ENCODE measurements around the gene ZRANB3. TPM values are rescaled to one million over a fixed set of nuclear protein-coding genes. Genes with fewer than 3 reads are reported as not detected.

Gene ZRANB3
- total and polyA plus RNA-seq, 2 experiments from 2014 or later = 10.5 to 16.8 TPM

DNA sequence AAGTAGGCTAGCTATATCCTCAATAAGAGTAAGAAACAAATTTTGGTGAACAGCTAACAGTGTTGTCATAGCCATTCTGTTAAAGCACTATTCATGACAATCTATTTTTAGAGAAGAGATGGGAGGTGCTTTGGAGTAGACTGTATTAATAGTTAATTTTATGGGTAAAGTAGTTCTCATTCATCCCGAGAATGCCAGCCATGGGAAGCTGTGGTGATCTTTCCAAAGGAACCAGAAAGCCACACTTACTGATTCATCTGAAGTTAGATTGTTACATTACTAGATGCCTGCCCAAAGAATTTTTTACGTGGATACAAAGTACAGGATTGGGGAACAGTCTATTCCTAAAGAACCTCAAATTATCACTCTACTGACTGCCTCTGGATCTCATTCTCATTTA lies 74.6 kb downstream of the ZRANB3 start (continued):
- TF ChIP-seq ZNF462 (CRISPR knock-in tag; IDR thresholded peaks at IDR 0.05) = no peak

DNA sequence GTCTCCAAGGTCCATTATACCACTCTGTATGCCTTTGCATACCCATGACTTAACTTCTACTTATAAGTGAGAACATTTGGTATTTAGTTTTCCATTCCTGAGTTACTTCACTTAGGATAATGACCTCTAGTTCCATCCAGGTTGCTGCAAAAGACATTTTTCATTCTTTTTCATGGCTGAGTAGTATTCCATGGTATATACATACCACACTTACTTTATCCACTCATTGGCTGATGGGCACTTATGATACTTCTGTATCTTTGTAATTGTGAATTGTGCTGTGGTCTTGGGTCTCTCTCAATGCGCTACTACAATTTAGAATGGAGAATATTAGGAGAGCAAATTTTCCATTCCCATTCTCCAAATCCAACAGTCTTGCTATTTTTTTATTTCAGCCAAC lies 76.4 kb downstream of the ZRANB3 start:
- H3K9me3 Mint-ChIP-seq = peaks cover 49% of the 10 kb centered on the region
- Histone ChIP-seq H3K79me2 (replicated peaks; ENCODE audit: insufficient read depth) (no peaks in the 10 kb centered on the region; the same call in 1 of the 2 replicates), H3K36me3 (ENCODE audit: insufficient read depth) (peaks cover 6% of the 10 kb centered on the region; the same call in 1 of the 2 replicates), H3K27ac (ENCODE audit: low read depth) (no peak overlapping the region), H3K4me1 (ENCODE audit: insufficient read depth) (peaks cover 5% of the 10 kb centered on the region), H2AFZ (no peak overlapping the region), H3K27me3 (ENCODE audit: insufficient read depth) (no peaks in the 10 kb centered on the region), H3K4me3 (no peak overlapping the region), H3F3A (replicated peaks; ENCODE audit: low read depth) (no peaks in the 10 kb centered on the region), H3K4me2 (no peak overlapping the region), H3K9me2 (ENCODE audit: insufficient read depth) (peaks cover 6% of the 10 kb centered on the region; the same call in 1 of the 2 replicates), H4K20me1 (replicated peaks; ENCODE audit: insufficient read depth) (no peaks in the 10 kb centered on the region)
- no peak for DNase-seq (ENCODE audit: low spot score)
- H3K36me3 Mint-ChIP-seq (ENCODE audit: low read depth) = peaks cover 69% of the 10 kb centered on the region
- H3K4me1 Mint-ChIP-seq = peaks cover 5% of the 10 kb centered on the region; the same call in 2 of the 3 replicates
- ATAC-seq = no peak
- H3K27me3 Mint-ChIP-seq (ENCODE audit: insufficient read depth, low read depth, poor library complexity) = peaks cover 2% of the 10 kb centered on the region
- H3K4me3 Mint-ChIP-seq = no peak overlapping the region
- no peak overlapping the region for H3K27ac Mint-ChIP-seq
- TF ChIP-seq POLR2AphosphoS5 (IDR thresholded peaks at IDR 0.05; ENCODE audit: low read depth) = no peak
- no peak for TF ChIP-seq JUNB (IDR thresholded peaks at IDR 0.05; ENCODE audit: unreplicated experiment)
- TF ChIP-seq CREB1 (CRISPR knock-in tag; IDR thresholded peaks at IDR 0.05; ENCODE audit: low read depth) = no peak
- no peak for TF ChIP-seq ZNF114 (CRISPR knock-in tag; IDR thresholded peaks at IDR 0.05)
- no peak for TF ChIP-seq STAT1 (IDR thresholded peaks at IDR 0.05; ENCODE audit: unreplicated experiment)
- TF ChIP-seq ZNF331 (CRISPR knock-in tag; IDR thresholded peaks at IDR 0.05; ENCODE audit: low read depth) = no peak
- no peak for TF ChIP-seq EZH2 (IDR thresholded peaks at IDR 0.05; ENCODE audit: low read depth, unreplicated experiment)
- TF ChIP-seq CTCF (conservative IDR thresholded peaks at IDR 0.05; ENCODE audit: low read depth in 2 of 2) = no peak
- TF ChIP-seq EZH2phosphoT487 (IDR thresholded peaks at IDR 0.05; ENCODE audit: unreplicated experiment) = no peak
- no peak for TF ChIP-seq ETS1 (IDR thresholded peaks at IDR 0.05)
- TF ChIP-seq, protein P1, sequence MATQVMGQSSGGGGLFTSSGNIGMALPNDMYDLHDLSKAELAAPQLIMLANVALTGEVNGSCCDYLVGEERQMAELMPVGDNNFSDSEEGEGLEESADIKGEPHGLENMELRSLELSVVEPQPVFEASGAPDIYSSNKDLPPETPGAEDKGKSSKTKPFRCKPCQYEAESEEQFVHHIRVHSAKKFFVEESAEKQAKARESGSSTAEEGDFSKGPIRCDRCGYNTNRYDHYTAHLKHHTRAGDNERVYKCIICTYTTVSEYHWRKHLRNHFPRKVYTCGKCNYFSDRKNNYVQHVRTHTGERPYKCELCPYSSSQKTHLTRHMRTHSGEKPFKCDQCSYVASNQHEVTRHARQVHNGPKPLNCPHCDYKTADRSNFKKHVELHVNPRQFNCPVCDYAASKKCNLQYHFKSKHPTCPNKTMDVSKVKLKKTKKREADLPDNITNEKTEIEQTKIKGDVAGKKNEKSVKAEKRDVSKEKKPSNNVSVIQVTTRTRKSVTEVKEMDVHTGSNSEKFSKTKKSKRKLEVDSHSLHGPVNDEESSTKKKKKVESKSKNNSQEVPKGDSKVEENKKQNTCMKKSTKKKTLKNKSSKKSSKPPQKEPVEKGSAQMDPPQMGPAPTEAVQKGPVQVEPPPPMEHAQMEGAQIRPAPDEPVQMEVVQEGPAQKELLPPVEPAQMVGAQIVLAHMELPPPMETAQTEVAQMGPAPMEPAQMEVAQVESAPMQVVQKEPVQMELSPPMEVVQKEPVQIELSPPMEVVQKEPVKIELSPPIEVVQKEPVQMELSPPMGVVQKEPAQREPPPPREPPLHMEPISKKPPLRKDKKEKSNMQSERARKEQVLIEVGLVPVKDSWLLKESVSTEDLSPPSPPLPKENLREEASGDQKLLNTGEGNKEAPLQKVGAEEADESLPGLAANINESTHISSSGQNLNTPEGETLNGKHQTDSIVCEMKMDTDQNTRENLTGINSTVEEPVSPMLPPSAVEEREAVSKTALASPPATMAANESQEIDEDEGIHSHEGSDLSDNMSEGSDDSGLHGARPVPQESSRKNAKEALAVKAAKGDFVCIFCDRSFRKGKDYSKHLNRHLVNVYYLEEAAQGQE (IDR thresholded peaks at IDR 0.05; ENCODE audit: unreplicated experiment) = no peak

Measured in GM23338 (cell line).